Lower leg skin (tissue), 3 donors: ENCODE data around the gene NOD2.

Experiments used
- POLR2A ChIP-seq, 2 donors: fragments of 450-650 bp; IDR thresholded peaks; one replicate each; pipeline ENCODE4 v1.6.1; 2016 to 2017; ENCODE audit warnings: antibody characterized with exemption in 2 of 2, mild to moderate bottlenecking in 1 of 2, moderate library complexity in 1 of 2
- TF ChIP-seq, protein P1 (sequence below), 3 donors: fragments of 450-650 bp; IDR thresholded peaks; one replicate each; pipeline ENCODE4 v1.5.1; 2016; ENCODE audit warnings: antibody characterized with exemption in 3 of 3, mild to moderate bottlenecking in 3 of 3, moderate library complexity in 2 of 3

DNA sequence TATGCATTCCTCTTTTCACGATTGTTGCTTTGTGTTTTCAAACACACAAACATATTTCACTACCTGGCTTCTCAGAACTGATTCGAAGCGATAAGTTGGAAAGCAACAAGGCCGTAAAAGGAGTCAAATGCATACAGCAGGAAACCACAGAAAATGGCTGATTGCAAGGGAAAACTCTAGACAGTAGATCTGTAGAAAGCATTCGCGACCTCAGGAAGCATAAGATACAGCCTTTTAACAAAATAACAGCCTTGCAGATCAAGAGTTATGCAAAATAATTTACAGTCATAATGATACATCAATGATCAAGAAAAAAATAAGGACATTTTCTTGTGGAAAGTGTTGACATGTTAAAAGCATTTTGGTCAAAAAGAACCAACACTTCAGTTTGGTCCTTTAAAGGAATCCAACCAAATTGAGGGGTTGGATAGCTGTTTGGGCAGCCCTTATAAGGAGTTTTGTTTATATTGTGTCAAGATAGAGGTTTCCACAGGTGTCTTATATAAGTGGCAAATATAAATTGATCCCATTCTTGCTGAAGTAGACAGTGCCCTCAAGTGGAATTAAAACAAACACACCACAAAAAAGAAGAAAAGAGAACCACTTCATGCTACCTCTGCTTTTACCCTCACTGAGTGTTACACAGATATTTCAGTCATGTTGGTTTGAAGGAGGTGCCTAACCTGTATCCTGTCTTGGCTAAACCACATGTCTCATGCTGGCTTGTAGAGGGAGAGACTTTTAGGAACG lies 54.0 kb downstream of the NOD2 start:
- TF ChIP-seq, protein P1, sequence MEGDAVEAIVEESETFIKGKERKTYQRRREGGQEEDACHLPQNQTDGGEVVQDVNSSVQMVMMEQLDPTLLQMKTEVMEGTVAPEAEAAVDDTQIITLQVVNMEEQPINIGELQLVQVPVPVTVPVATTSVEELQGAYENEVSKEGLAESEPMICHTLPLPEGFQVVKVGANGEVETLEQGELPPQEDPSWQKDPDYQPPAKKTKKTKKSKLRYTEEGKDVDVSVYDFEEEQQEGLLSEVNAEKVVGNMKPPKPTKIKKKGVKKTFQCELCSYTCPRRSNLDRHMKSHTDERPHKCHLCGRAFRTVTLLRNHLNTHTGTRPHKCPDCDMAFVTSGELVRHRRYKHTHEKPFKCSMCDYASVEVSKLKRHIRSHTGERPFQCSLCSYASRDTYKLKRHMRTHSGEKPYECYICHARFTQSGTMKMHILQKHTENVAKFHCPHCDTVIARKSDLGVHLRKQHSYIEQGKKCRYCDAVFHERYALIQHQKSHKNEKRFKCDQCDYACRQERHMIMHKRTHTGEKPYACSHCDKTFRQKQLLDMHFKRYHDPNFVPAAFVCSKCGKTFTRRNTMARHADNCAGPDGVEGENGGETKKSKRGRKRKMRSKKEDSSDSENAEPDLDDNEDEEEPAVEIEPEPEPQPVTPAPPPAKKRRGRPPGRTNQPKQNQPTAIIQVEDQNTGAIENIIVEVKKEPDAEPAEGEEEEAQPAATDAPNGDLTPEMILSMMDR (IDR thresholded peaks at IDR 0.05), result no peak
- no peak for TF ChIP-seq POLR2A (IDR thresholded peaks at IDR 0.05)
